HAP-1 (cell line): Measurements from ENCODE around the gene CYB5B.

ENCODE experiments used
- DNase-seq, 2 experiments: peaks; one replicate each; pipeline ENCODE4 v3.0.0-alpha.2; 2016 to 2020; ENCODE audit warnings: low spot score in 2 of 2
- H3K27me3 ChIP-seq: fragments of 250-450 bp; sonication (Bioruptor Pico); 2 replicates; pipeline ENCODE4 v1.5.1; 2020; ENCODE audit warnings: low read depth, mild to moderate bottlenecking, moderate library complexity
- H3K36me3 ChIP-seq: fragments of 250-450 bp; sonication (Bioruptor Pico); replicated peaks from 2 replicates; pipeline ENCODE4 v1.5.1; 2020; ENCODE audit warnings: mild to moderate bottlenecking
- H3K4me1 ChIP-seq: fragments of 250-450 bp; sonication (Bioruptor Pico); 2 replicates; pipeline ENCODE4 v1.5.1; 2020; ENCODE audit warnings: mild to moderate bottlenecking
- H3K4me3 ChIP-seq: fragments of 250-450 bp; sonication (Bioruptor Pico); 2 replicates; pipeline ENCODE4 v1.5.1; 2020; ENCODE audit warnings: mild to moderate bottlenecking, moderate library complexity
- H3K9me3 ChIP-seq: fragments of 250-450 bp; sonication (Bioruptor Pico); 2 replicates; pipeline ENCODE4 v1.5.1; 2020; ENCODE audit warnings: mild to moderate bottlenecking, moderate library complexity
- in situ Hi-C: fragments of 300-500 bp; cut with MboI; formaldehyde crosslinking; loops from 3 replicates; pipeline ENCODE4 v1.14.3; 2020; ENCODE audit warnings: low sequenced_read_pairs, inconsistent platforms, mixed read lengths

The CYB5B gene

GRCh38 chr16:69399361-69399760 is 25.1 kb upstream of the CYB5B start:
- Histone ChIP-seq H3K36me3 (no peaks in the 10 kb centered on the region), H3K27me3 (no peaks in the 10 kb centered on the region), H3K4me1 (peaks cover 20% of the 10 kb centered on the region), H3K9me3 (no peaks in the 10 kb centered on the region), H3K4me3 (no peak overlapping the region)
- in situ Hi-C loops: no loop called here
- no peak for DNase-seq

GRCh38 chr16:69402439-69402838 is 22.0 kb upstream of the CYB5B start:
- Histone ChIP-seq H3K36me3 (no peaks in the 10 kb centered on the region), H3K9me3 (no peaks in the 10 kb centered on the region), H3K4me1 (peaks cover 17% of the 10 kb centered on the region), H3K27me3 (no peaks in the 10 kb centered on the region), H3K4me3 (no peak overlapping the region)
- DNase-seq: no peak
- in situ Hi-C loops: no loop called here

GRCh38 chr16:69404275-69404805 is 20.1 kb upstream of the CYB5B start:
- H3K27me3 ChIP-seq: no peaks in the 10 kb centered on the region
- no peaks in the 10 kb centered on the region for H3K9me3 ChIP-seq
- peaks cover 11% of the 10 kb centered on the region for H3K4me1 ChIP-seq
- no peaks in the 10 kb centered on the region for H3K36me3 ChIP-seq
- peak; percentile 77 to 79 for DNase-seq
- H3K4me3 ChIP-seq: no peak overlapping the region
- in situ Hi-C loops: no loop called here

GRCh38 chr16:69405326-69405725 is 19.1 kb upstream of the CYB5B start:
- H3K4me3 ChIP-seq: no peak overlapping the region
- in situ Hi-C loops: no loop called here
- peaks cover 11% of the 10 kb centered on the region for H3K4me1 ChIP-seq
- no peaks in the 10 kb centered on the region for H3K9me3 ChIP-seq
- H3K27me3 ChIP-seq: no peaks in the 10 kb centered on the region
- H3K36me3 ChIP-seq: no peaks in the 10 kb centered on the region
- DNase-seq: no peak

GRCh38 chr16:69405757-69406156 is 18.7 kb upstream of the CYB5B start:
- in situ Hi-C loops: no loop called here
- peaks cover 11% of the 10 kb centered on the region for H3K4me1 ChIP-seq
- no peak overlapping the region for H3K4me3 ChIP-seq
- H3K27me3 ChIP-seq: no peaks in the 10 kb centered on the region
- no peaks in the 10 kb centered on the region for H3K9me3 ChIP-seq
- H3K36me3 ChIP-seq: no peaks in the 10 kb centered on the region
- no peak for DNase-seq

- Histone ChIP-seq H3K27me3 (no peaks in the 10 kb centered on the region), H3K9me3 (no peaks in the 10 kb centered on the region), H3K36me3 (no peaks in the 10 kb centered on the region), H3K4me1 (peaks cover 11% of the 10 kb centered on the region), H3K4me3 (no peak overlapping the region)
- in situ Hi-C loops: no loop called here
- peak in 1 of 2 experiments; percentile 20 for DNase-seq
These were observed 17.6 kb upstream of the CYB5B start for GRCh38 chr16:69406780-69407331.

GRCh38 chr16:69407702-69408323 is 16.6 kb upstream of the CYB5B start:
- Histone ChIP-seq H3K4me1 (peaks cover 11% of the 10 kb centered on the region), H3K27me3 (no peaks in the 10 kb centered on the region), H3K4me3 (no peak overlapping the region), H3K9me3 (no peaks in the 10 kb centered on the region), H3K36me3 (no peaks in the 10 kb centered on the region)
- in situ Hi-C loops: no loop called here
- DNase-seq: no peak

- peaks cover 11% of the 10 kb centered on the region for H3K4me1 ChIP-seq
- DNase-seq: peak in 1 of 2 experiments; percentile 29
- H3K4me3 ChIP-seq: no peak overlapping the region
- in situ Hi-C loops: no loop called here
- no peaks in the 10 kb centered on the region for H3K36me3 ChIP-seq
- no peaks in the 10 kb centered on the region for H3K27me3 ChIP-seq
- H3K9me3 ChIP-seq: no peaks in the 10 kb centered on the region
These were observed 15.9 kb upstream of the CYB5B start for GRCh38 chr16:69408475-69408874.

GRCh38 chr16:69410219-69410990 is 14.0 kb upstream of the CYB5B start:
- Histone ChIP-seq H3K9me3 (no peaks in the 10 kb centered on the region), H3K27me3 (no peaks in the 10 kb centered on the region), H3K4me1 (no peaks in the 10 kb centered on the region; the same call in 1 of the 2 replicates), H3K36me3 (no peaks in the 10 kb centered on the region), H3K4me3 (no peak overlapping the region)
- DNase-seq: no peak
- in situ Hi-C loops: no loop called here

GRCh38 chr16:69411064-69411985 is 13.1 kb upstream of the CYB5B start:
- no peak for DNase-seq
- H3K27me3 ChIP-seq: no peaks in the 10 kb centered on the region
- H3K9me3 ChIP-seq: no peaks in the 10 kb centered on the region
- in situ Hi-C loops: no loop called here
- H3K36me3 ChIP-seq: no peaks in the 10 kb centered on the region
- H3K4me3 ChIP-seq: no peak overlapping the region
- H3K4me1 ChIP-seq: no peaks in the 10 kb centered on the region

- Histone ChIP-seq H3K9me3 (no peaks in the 10 kb centered on the region), H3K27me3 (no peaks in the 10 kb centered on the region), H3K36me3 (no peaks in the 10 kb centered on the region), H3K4me1 (no peaks in the 10 kb centered on the region), H3K4me3 (no peak overlapping the region)
- in situ Hi-C loops: no loop called here
- DNase-seq: no peak
These were observed 12.1 kb upstream of the CYB5B start for GRCh38 chr16:69412287-69412686.

- in situ Hi-C loops: no loop called here
- no peak for DNase-seq
- Histone ChIP-seq H3K4me3 (no peak overlapping the region), H3K36me3 (no peaks in the 10 kb centered on the region), H3K4me1 (0 out of 2 replicates have a peak, but pooled peaks cover 2% of the 10 kb centered on the region), H3K27me3 (no peaks in the 10 kb centered on the region), H3K9me3 (no peaks in the 10 kb centered on the region)
These were observed 11.3 kb upstream of the CYB5B start for GRCh38 chr16:69413045-69413664.
